Mesendoderm (in vitro differentiated cells): ENCODE results near the gene TM9SF4.

ENCODE experiments used
- DNase-seq: peaks from one replicate; pipeline ENCODE4 v3.0.0; 2013
- H2AK5ac ChIP-seq: 2 replicates; pipeline ENCODE4 v1.6.1; 2013; ENCODE audit warnings: low read length, inconsistent platforms
- H2BK120ac ChIP-seq: 2 replicates; pipeline ENCODE4 v1.6.1; 2013; ENCODE audit warnings: low read depth, mild to moderate bottlenecking, low read length, moderate library complexity, mixed read lengths
- H2BK15ac ChIP-seq: replicated peaks from 2 replicates; pipeline ENCODE4 v1.6.1; 2013; ENCODE audit warnings: low read depth, mild to moderate bottlenecking, moderate library complexity
- H2BK5ac ChIP-seq: 2 replicates; pipeline ENCODE4 v1.6.1; 2013; ENCODE audit warnings: low read length, inconsistent platforms
- H3K18ac ChIP-seq: 2 replicates; pipeline ENCODE4 v1.6.1; 2013; ENCODE audit warnings: mild to moderate bottlenecking, low read length, mixed read lengths
- H3K23ac ChIP-seq: one replicate; pipeline ENCODE4 v1.6.1; 2013; ENCODE audit warnings: low read length
- H3K27ac ChIP-seq: 2 replicates; pipeline ENCODE4 v1.5.1; 2013; ENCODE audit warnings: low read depth, mild to moderate bottlenecking, inconsistent platforms, low read length, moderate library complexity
- H3K27me3 ChIP-seq: 2 replicates; pipeline ENCODE4 v1.6.1; 2013; ENCODE audit warnings: low read length, control low read depth, mild to moderate bottlenecking, inconsistent platforms; ENCODE audit not compliant: insufficient read depth, poor library complexity
- H3K36me3 ChIP-seq: 2 replicates; pipeline ENCODE4 v1.6.1; 2013; ENCODE audit warnings: low read length, inconsistent platforms; ENCODE audit not compliant: control insufficient read depth, insufficient read depth
- H3K4ac ChIP-seq: one replicate; pipeline ENCODE4 v1.6.1; 2013; ENCODE audit warnings: low read depth, mild to moderate bottlenecking, low read length, moderate library complexity
- H3K4me1 ChIP-seq: 2 replicates; pipeline ENCODE4 v1.6.1; 2013; ENCODE audit warnings: low read depth, low read length, inconsistent platforms; ENCODE audit not compliant: control insufficient read depth
- H3K4me2 ChIP-seq: 2 replicates; pipeline ENCODE4 v1.6.1; 2013; ENCODE audit warnings: low read length
- H3K4me3 ChIP-seq: 2 replicates; pipeline ENCODE4 v1.5.1; 2013; ENCODE audit warnings: mild to moderate bottlenecking, low read length
- H3K56ac ChIP-seq: one replicate; pipeline ENCODE4 v1.6.1; 2013; ENCODE audit warnings: low read length
- H3K79me1 ChIP-seq: 2 replicates; pipeline ENCODE4 v1.6.1; 2013; ENCODE audit warnings: low read length, inconsistent platforms
- H3K79me2 ChIP-seq: 2 replicates; pipeline ENCODE4 v1.6.1; 2013; ENCODE audit warnings: mild to moderate bottlenecking, low read length; ENCODE audit not compliant: control insufficient read depth, insufficient read depth
- H3K9ac ChIP-seq: 2 replicates; pipeline ENCODE4 v1.6.1; 2013; ENCODE audit warnings: low read length, inconsistent platforms
- H4K5ac ChIP-seq: one replicate; pipeline ENCODE4 v1.6.1; 2013; ENCODE audit warnings: low read length
- H4K8ac ChIP-seq: one replicate; pipeline ENCODE4 v1.6.1; 2013; ENCODE audit warnings: low read depth, mild to moderate bottlenecking, control low read depth, low read length, moderate library complexity
- WGBS: extraction: QIAGEN DNeasy Blood & Tissue Kit; methylation state at CpG from one replicate; pipeline ENCODE4 v1.1.7; 2013; ENCODE audit warnings: low lambda C conversion rate, missing lambda C conversion rate; ENCODE audit not compliant: insufficient coverage; ENCODE audit errors: extremely low coverage; 5-methylcytosine and 5-hydroxymethylcytosine counted together

Gene TM9SF4

GRCh38 chr20:32130352-32130751, 20.8 kb downstream of the TM9SF4 start:
- Histone ChIP-seq H2BK120ac (no peak overlapping the region), H3K4me2 (no peak overlapping the region), H2BK5ac (no peak overlapping the region), H3K23ac (no peak overlapping the region), H2AK5ac (no peak overlapping the region), H3K4me1 (no peaks in the 10 kb centered on the region), H3K4me3 (no peak overlapping the region), H3K56ac (no peak overlapping the region), H3K4ac (no peak overlapping the region), H2BK15ac (no peak overlapping the region), H4K5ac (no peak overlapping the region), H3K9ac (no peak overlapping the region), H3K18ac (no peak overlapping the region), H3K79me1 (peaks cover 31% of the 10 kb centered on the region), H4K8ac (no peak overlapping the region), H3K27ac (no peak overlapping the region), H3K79me2 (peaks cover 15% of the 10 kb centered on the region), H3K27me3 (no peaks in the 10 kb centered on the region), H3K36me3 (peaks cover 2% of the 10 kb centered on the region)
- no peak for DNase-seq
- WGBS: no CpG with 5 or more reads among the region's 2 CpGs

- no peak overlapping the region for H3K23ac ChIP-seq
- peaks cover 31% of the 10 kb centered on the region for H3K79me1 ChIP-seq
- no peak overlapping the region for H2AK5ac ChIP-seq
- H4K5ac ChIP-seq: no peak overlapping the region
- no peaks in the 10 kb centered on the region for H3K27me3 ChIP-seq
- peaks cover 15% of the 10 kb centered on the region for H3K79me2 ChIP-seq
- peaks cover 2% of the 10 kb centered on the region for H3K36me3 ChIP-seq
- no peak overlapping the region for H2BK15ac ChIP-seq
- no peak overlapping the region for H3K4ac ChIP-seq
- no peak overlapping the region for H2BK120ac ChIP-seq
- no peak overlapping the region for H3K27ac ChIP-seq
- no peak overlapping the region for H4K8ac ChIP-seq
- H2BK5ac ChIP-seq: no peak overlapping the region
- H3K56ac ChIP-seq: no peak overlapping the region
- no peaks in the 10 kb centered on the region for H3K4me1 ChIP-seq
- no CpG with 5 or more reads among the region's 2 CpGs for WGBS
- H3K9ac ChIP-seq: no peak overlapping the region
- no peak overlapping the region for H3K4me3 ChIP-seq
- H3K18ac ChIP-seq: no peak overlapping the region
- DNase-seq: no peak
- H3K4me2 ChIP-seq: no peak overlapping the region
These were observed 21.5 kb downstream of the TM9SF4 start for GRCh38 chr20:32130965-32131364.

- no peak overlapping the region for H4K5ac ChIP-seq
- H3K4me3 ChIP-seq: no peak overlapping the region
- H3K27me3 ChIP-seq: no peaks in the 10 kb centered on the region
- no peak overlapping the region for H4K8ac ChIP-seq
- H3K79me1 ChIP-seq: peaks cover 19% of the 10 kb centered on the region
- peaks cover 6% of the 10 kb centered on the region for H3K36me3 ChIP-seq
- no CpG with 5 or more reads among the region's 10 CpGs for WGBS
- H2BK5ac ChIP-seq: no peak overlapping the region
- no peak overlapping the region for H3K4ac ChIP-seq
- H3K4me1 ChIP-seq: no peaks in the 10 kb centered on the region
- H2BK120ac ChIP-seq: no peak overlapping the region
- H3K18ac ChIP-seq: no peak overlapping the region
- H3K27ac ChIP-seq: no peak overlapping the region
- no peak overlapping the region for H2BK15ac ChIP-seq
- no peak overlapping the region for H2AK5ac ChIP-seq
- no peak overlapping the region for H3K9ac ChIP-seq
- no peak for DNase-seq
- no peak overlapping the region for H3K23ac ChIP-seq
- no peak overlapping the region for H3K4me2 ChIP-seq
- no peak overlapping the region for H3K56ac ChIP-seq
- H3K79me2 ChIP-seq: peaks cover 11% of the 10 kb centered on the region
These were observed 23.5 kb downstream of the TM9SF4 start for GRCh38 chr20:32132911-32133549.

- Histone ChIP-seq H3K4me2 (no peak overlapping the region), H3K36me3 (peaks cover 6% of the 10 kb centered on the region), H3K4ac (no peak overlapping the region), H3K9ac (no peak overlapping the region), H3K79me1 (peaks cover 17% of the 10 kb centered on the region), H3K23ac (no peak overlapping the region), H4K5ac (no peak overlapping the region), H3K27ac (no peak overlapping the region), H3K56ac (no peak overlapping the region), H2AK5ac (no peak overlapping the region), H2BK15ac (no peak overlapping the region), H3K18ac (no peak overlapping the region), H2BK5ac (no peak overlapping the region), H3K79me2 (peaks cover 9% of the 10 kb centered on the region), H3K4me3 (no peak overlapping the region), H3K4me1 (no peaks in the 10 kb centered on the region), H3K27me3 (no peaks in the 10 kb centered on the region), H2BK120ac (no peak overlapping the region), H4K8ac (no peak overlapping the region)
- DNase-seq: no peak
- no CpG with 5 or more reads among the region's 5 CpGs for WGBS
These were observed 24.5 kb downstream of the TM9SF4 start for GRCh38 chr20:32134026-32134425.

- no peak overlapping the region for H3K18ac ChIP-seq
- H4K5ac ChIP-seq: no peak overlapping the region
- H3K4me2 ChIP-seq: no peak overlapping the region
- no peak overlapping the region for H3K27ac ChIP-seq
- no peak overlapping the region for H3K23ac ChIP-seq
- H3K27me3 ChIP-seq: no peaks in the 10 kb centered on the region
- H4K8ac ChIP-seq: no peak overlapping the region
- peaks cover 14% of the 10 kb centered on the region for H3K79me1 ChIP-seq
- peaks cover 10% of the 10 kb centered on the region for H3K36me3 ChIP-seq
- H2BK5ac ChIP-seq: no peak overlapping the region
- H3K4me1 ChIP-seq: no peaks in the 10 kb centered on the region
- no peak for DNase-seq
- H3K56ac ChIP-seq: no peak overlapping the region
- no peak overlapping the region for H3K4ac ChIP-seq
- H2BK120ac ChIP-seq: no peak overlapping the region
- H2AK5ac ChIP-seq: no peak overlapping the region
- no peak overlapping the region for H3K9ac ChIP-seq
- H3K79me2 ChIP-seq: peaks cover 4% of the 10 kb centered on the region
- no peak overlapping the region for H2BK15ac ChIP-seq
- H3K4me3 ChIP-seq: no peak overlapping the region
- WGBS: no CpG with 5 or more reads among the region's 3 CpGs
These were observed 26.5 kb downstream of the TM9SF4 start for GRCh38 chr20:32135983-32136515.

- no peaks in the 10 kb centered on the region for H3K79me1 ChIP-seq
- H3K4me2 ChIP-seq: no peak overlapping the region
- no peak overlapping the region for H3K27ac ChIP-seq
- no peak overlapping the region for H4K5ac ChIP-seq
- DNase-seq: no peak
- H3K23ac ChIP-seq: no peak overlapping the region
- no peak overlapping the region for H3K18ac ChIP-seq
- H2BK15ac ChIP-seq: no peak overlapping the region
- WGBS: no CpG with 5 or more reads among the region's 8 CpGs
- H2AK5ac ChIP-seq: no peak overlapping the region
- no peak overlapping the region for H4K8ac ChIP-seq
- H3K4ac ChIP-seq: no peak overlapping the region
- no peak overlapping the region for H3K9ac ChIP-seq
- H3K27me3 ChIP-seq: no peaks in the 10 kb centered on the region
- peaks cover 11% of the 10 kb centered on the region for H3K36me3 ChIP-seq
- no peaks in the 10 kb centered on the region for H3K4me1 ChIP-seq
- no peak overlapping the region for H2BK5ac ChIP-seq
- no peak overlapping the region for H3K4me3 ChIP-seq
- H3K56ac ChIP-seq: no peak overlapping the region
- H3K79me2 ChIP-seq: no peaks in the 10 kb centered on the region
- H2BK120ac ChIP-seq: no peak overlapping the region
These were observed 29.4 kb downstream of the TM9SF4 start for GRCh38 chr20:32138921-32139320.
